ENCODE data around the gene ZNF189.

ZNF189 gene

DNA sequence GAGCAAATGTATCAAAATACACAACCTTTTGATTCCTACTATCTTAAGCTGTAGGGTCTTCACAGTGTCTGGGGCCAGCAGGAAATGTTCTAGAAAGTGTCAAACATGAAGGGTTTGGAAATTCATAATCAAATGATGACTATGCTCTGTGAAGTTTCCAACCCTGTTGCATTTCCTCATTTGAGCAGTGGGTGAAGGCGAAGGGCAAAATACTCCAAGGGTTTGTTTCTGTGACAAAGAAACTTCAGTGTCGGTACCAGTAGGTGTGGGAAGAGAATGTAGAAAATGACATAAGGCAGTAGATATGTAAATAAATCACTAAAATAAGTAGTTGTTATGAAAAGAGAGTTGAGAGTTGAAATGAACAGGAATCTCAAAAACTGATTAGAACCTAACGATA lies 36.3 kb downstream of the ZNF189 start:
- Histone ChIP-seq H3K9me3 (ENCODE audit: insufficient read depth, low read length, severe bottlenecking) (no peaks in the 10 kb centered on the region), H3K27ac (ENCODE audit: low read length) (no peak overlapping the region), H3K36me3 (ENCODE audit: insufficient read depth, low read length) (no peaks in the 10 kb centered on the region), H3K4me1 (ENCODE audit: insufficient read depth, low read length) (no peaks in the 10 kb centered on the region), H3K4me2 (ENCODE audit: insufficient read depth, low read length) (no peak overlapping the region), H3K27me3 (ENCODE audit: insufficient read depth, low read length, poor library complexity) (peaks cover 3% of the 10 kb centered on the region), H2AFZ (ENCODE audit: low read depth, low read length) (no peak overlapping the region), H3K79me2 (ENCODE audit: insufficient read depth, low read length) (no peaks in the 10 kb centered on the region), H3K9ac (ENCODE audit: low read depth, low read length) (no peak overlapping the region), H3K4me3 (ENCODE audit: low read depth in 1 of 2, low read length in 2 of 2) (no peak overlapping the region), H4K20me1 (ENCODE audit: insufficient read depth, low read length) (no peaks in the 10 kb centered on the region)
- TF ChIP-seq EZH2 (IDR thresholded peaks at IDR 0.05; ENCODE audit: borderline replicate concordance, low read depth, low read length, severe bottlenecking) (no peak), CTCF (IDR thresholded peaks at IDR 0.05; ENCODE audit: borderline replicate concordance, extremely low read depth, low read length, poor library complexity, severe bottlenecking) (no peak)
- ATAC-seq (ENCODE audit: insufficient read depth, low read depth) (no peak), DNase-seq (no peak)

- H2AFZ ChIP-seq (ENCODE audit: low read depth, low read length): no peak within 1 kb of the TSS
- no peaks in the 10 kb centered on the region for H3K9me3 ChIP-seq (ENCODE audit: insufficient read depth, low read length, severe bottlenecking)
- no peaks in the 10 kb centered on the region for H3K36me3 ChIP-seq (ENCODE audit: insufficient read depth, low read length)
- no peaks in the 10 kb centered on the region for H3K79me2 ChIP-seq (ENCODE audit: insufficient read depth, low read length)
- peaks cover 3% of the 10 kb centered on the region for H3K27me3 ChIP-seq (ENCODE audit: insufficient read depth, low read length, poor library complexity)
- H3K4me2 ChIP-seq (ENCODE audit: insufficient read depth, low read length): no peak within 1 kb of the TSS
- H3K9ac ChIP-seq (ENCODE audit: low read depth, low read length): no peak within 1 kb of the TSS
- H3K27ac ChIP-seq (ENCODE audit: low read length): no peak within 1 kb of the TSS
- ATAC-seq (ENCODE audit: insufficient read depth, low read depth) (no peak), DNase-seq (no peak)
- no peaks in the 10 kb centered on the region for H3K4me1 ChIP-seq (ENCODE audit: insufficient read depth, low read length)
- no peaks in the 10 kb centered on the region for H4K20me1 ChIP-seq (ENCODE audit: insufficient read depth, low read length)
- no peak within 1 kb of the TSS for H3K4me3 ChIP-seq (ENCODE audit: low read depth in 1 of 2, low read length in 2 of 2)
- no peak for TF ChIP-seq CTCF (IDR thresholded peaks at IDR 0.05; ENCODE audit: borderline replicate concordance, extremely low read depth, low read length, poor library complexity, severe bottlenecking)
- TF ChIP-seq EZH2 (IDR thresholded peaks at IDR 0.05; ENCODE audit: borderline replicate concordance, low read depth, low read length, severe bottlenecking): no peak
These were observed 37.0 kb downstream of the ZNF189 start, which contains the start of gene ALDOB for GRCh38 chr9:101435601-101436079. ALDOB (minus strand) TSS chr9:101435774; CDS start chr9:101430887, 4,887 bp downstream.

DNA sequence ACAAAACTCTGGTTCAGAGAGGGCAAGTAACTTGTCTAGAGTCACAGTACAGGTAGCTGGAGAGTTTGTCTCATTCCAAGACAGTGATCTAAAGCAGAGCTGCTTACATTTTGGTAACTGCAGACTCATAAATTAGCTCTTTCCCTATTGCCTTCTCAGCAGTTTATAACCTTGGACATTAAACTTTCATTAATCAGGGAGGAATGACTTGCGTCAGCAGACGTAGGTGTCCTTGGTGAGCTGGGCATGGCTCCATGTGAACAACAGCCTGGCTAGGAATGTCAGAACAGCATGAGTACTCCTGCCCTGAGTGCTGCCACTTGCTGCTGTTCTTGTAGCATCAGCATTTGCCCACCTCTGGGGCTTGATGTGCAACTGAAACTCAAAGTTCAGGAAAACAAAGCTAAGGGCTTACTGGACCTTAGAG lies 39.2 kb downstream of the ZNF189 start:
- Histone ChIP-seq H4K20me1 (ENCODE audit: insufficient read depth, low read length) (no peaks in the 10 kb centered on the region), H3K9ac (ENCODE audit: low read depth, low read length) (no peak overlapping the region), H3K4me1 (ENCODE audit: insufficient read depth, low read length) (no peaks in the 10 kb centered on the region), H3K4me3 (ENCODE audit: low read depth in 1 of 2, low read length in 2 of 2) (no peak overlapping the region), H3K27ac (ENCODE audit: low read length) (no peak overlapping the region), H3K9me3 (ENCODE audit: insufficient read depth, low read length, severe bottlenecking) (no peaks in the 10 kb centered on the region), H3K4me2 (ENCODE audit: insufficient read depth, low read length) (no peak overlapping the region), H3K36me3 (ENCODE audit: insufficient read depth, low read length) (no peaks in the 10 kb centered on the region), H3K27me3 (ENCODE audit: insufficient read depth, low read length, poor library complexity) (peaks cover 3% of the 10 kb centered on the region), H3K79me2 (ENCODE audit: insufficient read depth, low read length) (no peaks in the 10 kb centered on the region), H2AFZ (ENCODE audit: low read depth, low read length) (no peak overlapping the region)
- no peak for TF ChIP-seq EZH2 (IDR thresholded peaks at IDR 0.05; ENCODE audit: borderline replicate concordance, low read depth, low read length, severe bottlenecking)
- TF ChIP-seq CTCF (IDR thresholded peaks at IDR 0.05; ENCODE audit: borderline replicate concordance, extremely low read depth, low read length, poor library complexity, severe bottlenecking): no peak
- ATAC-seq (ENCODE audit: insufficient read depth, low read depth) (no peak), DNase-seq (no peak)

DNA sequence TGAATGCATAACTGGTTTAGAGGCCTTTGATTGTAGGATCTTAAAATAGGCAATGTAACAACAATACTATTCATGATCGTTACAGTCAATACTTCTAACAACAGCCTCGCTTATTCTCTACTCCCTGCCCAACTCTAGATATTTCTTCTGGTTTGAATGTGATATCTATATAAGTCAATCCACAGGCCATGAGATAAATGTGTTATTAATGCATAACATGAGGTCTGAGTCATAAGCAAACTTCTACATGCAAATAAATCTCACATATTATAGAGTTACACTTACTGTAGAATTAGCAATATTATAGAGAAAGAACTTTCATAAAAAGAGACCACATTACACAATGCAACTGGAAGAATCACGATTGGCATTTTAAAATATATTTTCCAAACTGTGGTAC lies 39.9 kb downstream of the ZNF189 start:
- Histone ChIP-seq H3K9ac (ENCODE audit: low read depth, low read length) (no peak overlapping the region), H3K36me3 (ENCODE audit: insufficient read depth, low read length) (no peaks in the 10 kb centered on the region), H3K4me2 (ENCODE audit: insufficient read depth, low read length) (no peak overlapping the region), H3K27ac (ENCODE audit: low read length) (no peak overlapping the region), H2AFZ (ENCODE audit: low read depth, low read length) (no peak overlapping the region), H3K4me1 (ENCODE audit: insufficient read depth, low read length) (no peaks in the 10 kb centered on the region), H3K27me3 (ENCODE audit: insufficient read depth, low read length, poor library complexity) (peaks cover 3% of the 10 kb centered on the region), H4K20me1 (ENCODE audit: insufficient read depth, low read length) (no peaks in the 10 kb centered on the region), H3K9me3 (ENCODE audit: insufficient read depth, low read length, severe bottlenecking) (no peaks in the 10 kb centered on the region), H3K79me2 (ENCODE audit: insufficient read depth, low read length) (no peaks in the 10 kb centered on the region), H3K4me3 (ENCODE audit: low read depth in 1 of 2, low read length in 2 of 2) (no peak overlapping the region)
- TF ChIP-seq CTCF (IDR thresholded peaks at IDR 0.05; ENCODE audit: borderline replicate concordance, extremely low read depth, low read length, poor library complexity, severe bottlenecking) (no peak), EZH2 (IDR thresholded peaks at IDR 0.05; ENCODE audit: borderline replicate concordance, low read depth, low read length, severe bottlenecking) (no peak)
- DNase-seq (no peak), ATAC-seq (ENCODE audit: insufficient read depth, low read depth) (no peak)
